ENCODE results near the gene CCDC136.

CCDC136 gene

DNA sequence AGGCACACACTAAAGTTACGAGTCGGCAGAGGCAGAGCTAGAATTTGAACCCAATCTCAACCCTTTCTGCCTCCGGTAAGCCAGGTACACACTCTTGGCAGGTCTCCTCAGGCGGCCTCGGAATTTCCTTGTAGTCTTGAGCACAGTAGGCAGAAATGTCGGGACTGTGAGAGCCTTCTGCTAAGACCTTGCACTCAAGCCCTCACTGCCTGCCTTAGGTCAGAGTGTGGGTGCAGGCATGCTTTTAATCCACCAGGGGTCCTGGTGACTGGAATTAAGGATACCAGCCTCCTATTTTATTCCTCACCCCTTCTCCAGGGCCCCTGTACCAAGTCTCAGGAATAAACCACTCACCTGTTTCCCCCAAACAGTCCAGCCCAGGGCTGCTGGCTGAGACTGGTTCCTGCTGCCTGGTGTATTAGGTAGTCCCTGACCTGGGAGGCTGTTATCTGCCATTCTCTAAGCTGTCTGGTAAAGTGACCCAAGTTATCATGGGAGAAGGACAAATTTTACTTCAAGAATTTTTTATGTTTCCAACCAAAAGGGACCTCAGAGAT is 71.7 kb downstream of the CCDC136 start:
- H3K27ac Mint-ChIP-seq = peak overlapping the region; percentile 93
- peaks cover 22% of the 10 kb centered on the region for H3K4me1 Mint-ChIP-seq (ENCODE audit: low read depth)
- H3K9me3 Mint-ChIP-seq = no peaks in the 10 kb centered on the region
- H3K4me3 Mint-ChIP-seq = peak overlapping the region; percentile 93
- H3K27me3 Mint-ChIP-seq = no peaks in the 10 kb centered on the region
- H3K36me3 Mint-ChIP-seq (ENCODE audit: low read depth) = peaks cover 16% of the 10 kb centered on the region

DNA sequence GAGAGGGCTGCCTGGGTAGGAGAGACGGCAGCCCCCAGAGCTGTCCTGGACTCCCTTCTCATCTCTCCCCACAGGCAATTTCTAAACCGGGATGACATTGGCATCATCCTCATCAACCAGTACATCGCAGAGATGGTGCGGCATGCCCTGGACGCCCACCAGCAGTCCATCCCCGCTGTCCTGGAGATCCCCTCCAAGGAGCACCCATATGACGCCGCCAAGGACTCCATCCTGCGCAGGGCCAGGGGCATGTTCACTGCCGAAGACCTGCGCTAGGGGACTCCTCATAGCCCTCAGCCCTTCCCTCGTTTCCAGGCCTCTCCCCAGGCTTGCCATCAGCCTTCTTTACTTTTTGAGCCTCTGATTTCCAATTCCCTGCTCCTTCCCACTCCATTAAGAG is 73.5 kb downstream of the CCDC136 start:
- H3K27me3 Mint-ChIP-seq = peaks cover 4% of the 10 kb centered on the region
- peaks cover 16% of the 10 kb centered on the region for H3K36me3 Mint-ChIP-seq (ENCODE audit: low read depth)
- no peaks in the 10 kb centered on the region for H3K9me3 Mint-ChIP-seq
- H3K27ac Mint-ChIP-seq = no peak overlapping the region
- H3K4me3 Mint-ChIP-seq = no peak overlapping the region
- H3K4me1 Mint-ChIP-seq (ENCODE audit: low read depth) = peaks cover 26% of the 10 kb centered on the region

DNA sequence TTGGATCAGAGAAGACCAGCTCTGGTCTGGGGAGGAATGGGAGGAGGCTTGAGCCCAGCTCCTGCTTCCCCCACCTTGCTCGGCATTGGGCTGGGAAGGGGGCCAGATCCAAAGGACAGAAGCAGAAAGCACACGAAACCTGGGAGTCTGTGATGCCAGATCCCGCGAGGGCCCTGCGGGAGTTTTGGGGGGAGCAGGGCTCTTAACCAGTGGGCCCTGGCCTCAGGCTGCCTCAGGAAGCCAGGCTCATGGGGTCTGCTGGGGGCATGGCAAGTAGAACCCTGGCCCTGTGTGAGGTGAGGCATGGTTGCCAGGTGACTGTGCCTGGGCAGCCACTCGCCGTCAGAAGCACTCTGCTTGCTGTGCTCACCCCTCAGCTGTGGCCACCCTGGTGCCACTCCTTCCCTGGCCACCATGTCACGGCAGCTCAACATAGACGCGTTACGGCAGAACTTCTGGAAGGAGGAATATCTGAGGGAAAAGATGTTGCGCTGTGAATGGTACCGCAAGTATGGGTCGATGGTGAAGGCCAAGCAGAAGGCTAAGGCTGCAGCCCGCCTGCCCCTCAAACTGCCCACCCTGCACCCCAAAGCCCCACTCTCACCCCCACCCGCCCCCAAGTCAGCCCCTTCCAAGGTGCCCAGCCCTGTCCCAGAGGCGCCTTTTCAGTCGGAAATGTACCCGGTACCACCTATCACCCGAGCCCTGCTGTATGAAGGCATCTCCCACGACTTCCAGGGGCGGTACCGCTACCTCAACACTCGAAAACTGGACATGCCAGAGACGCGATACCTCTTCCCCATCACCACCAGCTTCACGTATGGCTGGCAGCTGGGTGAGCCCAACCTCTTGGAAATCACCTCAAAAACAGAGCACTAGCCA is 74.5 kb downstream of the CCDC136 start:
- H3K4me1 Mint-ChIP-seq (ENCODE audit: low read depth) = peaks cover 29% of the 10 kb centered on the region
- H3K27me3 Mint-ChIP-seq = peaks cover 5% of the 10 kb centered on the region
- H3K4me3 Mint-ChIP-seq = no peak overlapping the region
- peaks cover 16% of the 10 kb centered on the region for H3K36me3 Mint-ChIP-seq (ENCODE audit: low read depth)
- no peak overlapping the region for H3K27ac Mint-ChIP-seq
- no peaks in the 10 kb centered on the region for H3K9me3 Mint-ChIP-seq

DNA sequence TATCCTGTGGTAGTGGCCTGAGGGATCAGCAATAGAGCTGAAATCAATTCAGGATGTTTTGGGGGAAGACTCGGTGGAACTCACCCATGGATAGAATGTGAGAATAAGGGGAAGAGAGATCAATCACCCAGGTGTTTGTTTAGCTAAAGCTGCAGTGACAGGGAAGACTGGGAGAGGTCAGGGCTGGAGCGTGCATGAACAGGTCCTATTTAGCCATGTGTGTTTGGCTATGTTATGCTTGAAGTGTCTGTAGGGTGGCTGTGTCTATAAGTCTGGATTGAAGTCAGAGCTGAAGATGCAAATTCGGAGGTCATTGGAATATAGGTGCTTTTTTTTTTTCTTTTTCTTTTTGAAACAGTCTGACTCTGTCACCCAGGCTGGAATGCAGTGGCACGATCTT is 75.5 kb downstream of the CCDC136 start:
- H3K27ac Mint-ChIP-seq = no peak overlapping the region
- H3K27me3 Mint-ChIP-seq = peaks cover 5% of the 10 kb centered on the region
- H3K4me3 Mint-ChIP-seq = no peak overlapping the region
- H3K36me3 Mint-ChIP-seq (ENCODE audit: low read depth) = peaks cover 16% of the 10 kb centered on the region
- peaks cover 26% of the 10 kb centered on the region for H3K4me1 Mint-ChIP-seq (ENCODE audit: low read depth)
- no peaks in the 10 kb centered on the region for H3K9me3 Mint-ChIP-seq

DNA sequence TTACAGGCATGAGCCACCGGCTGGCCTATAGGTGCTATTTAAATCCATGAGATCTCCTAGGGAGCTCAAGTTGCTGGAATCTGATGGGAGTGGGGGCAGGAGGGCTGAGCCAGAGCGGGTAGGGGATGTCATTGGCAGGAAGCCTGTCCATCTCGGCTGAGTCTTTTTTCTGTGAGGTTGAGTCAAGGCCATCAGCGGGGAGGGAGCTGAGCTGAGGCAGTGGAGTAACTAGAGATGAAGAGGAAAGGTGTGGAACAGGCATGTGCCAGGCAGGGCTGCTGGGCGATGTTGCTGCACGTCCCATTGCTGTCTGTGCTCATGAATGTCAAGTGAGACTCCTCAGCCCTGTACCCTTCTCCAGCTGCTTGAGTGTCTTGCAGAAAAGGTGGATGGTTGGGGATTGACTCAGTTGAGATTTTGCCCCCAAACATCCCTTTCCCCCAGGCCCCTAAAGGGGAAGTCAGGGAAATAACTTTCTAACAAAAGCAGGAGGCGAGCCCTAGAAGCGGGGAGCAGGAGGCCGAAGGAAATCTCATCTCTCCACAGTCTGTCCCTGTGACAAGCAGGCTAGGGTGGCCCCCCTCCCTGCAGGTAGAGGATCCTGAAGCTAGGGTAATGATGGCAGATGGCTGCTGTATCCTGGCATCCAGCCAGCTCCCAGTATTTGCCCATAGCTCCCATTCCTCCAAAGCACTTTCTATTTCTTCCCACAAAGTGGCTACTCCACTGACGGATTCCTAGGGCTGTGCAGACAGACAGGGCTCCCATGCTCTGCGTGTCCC is 76.3 kb downstream of the CCDC136 start:
- Mint-ChIP-seq H3K4me1 (ENCODE audit: low read depth) (peaks cover 21% of the 10 kb centered on the region), H3K27ac (no peak overlapping the region), H3K4me3 (peak overlapping the region; percentile 58), H3K9me3 (no peaks in the 10 kb centered on the region), H3K27me3 (peaks cover 5% of the 10 kb centered on the region), H3K36me3 (ENCODE audit: low read depth) (peaks cover 12% of the 10 kb centered on the region)

DNA sequence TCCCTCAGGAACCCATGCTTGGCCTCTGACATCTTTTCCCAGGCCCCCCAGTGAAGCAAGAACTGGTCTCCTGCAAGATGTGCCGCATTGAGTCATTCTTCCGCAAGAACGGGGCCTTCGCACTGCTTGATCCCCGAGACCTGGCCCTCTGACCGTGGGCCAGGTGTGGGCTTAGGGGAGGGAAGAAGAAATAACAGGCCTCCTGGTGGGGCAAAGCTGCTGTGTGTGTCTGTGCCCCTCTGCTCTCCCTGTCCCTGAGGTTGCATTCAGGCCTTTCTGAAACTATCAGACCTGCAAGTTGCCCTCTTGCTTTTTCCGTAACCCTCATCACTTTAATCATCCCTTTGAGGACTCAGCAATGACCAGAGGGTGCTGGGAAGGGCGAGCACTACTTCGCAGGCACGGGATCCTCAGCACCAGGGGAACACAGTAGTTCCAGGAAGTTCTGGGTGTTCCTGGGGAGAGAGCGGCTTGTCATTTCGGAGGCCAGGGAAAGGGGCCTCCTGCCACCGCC is 76.9 kb downstream of the CCDC136 start:
- Mint-ChIP-seq H3K27ac (no peak overlapping the region), H3K36me3 (ENCODE audit: low read depth) (peaks cover 12% of the 10 kb centered on the region), H3K4me1 (ENCODE audit: low read depth) (peaks cover 19% of the 10 kb centered on the region), H3K9me3 (no peaks in the 10 kb centered on the region), H3K27me3 (peaks cover 5% of the 10 kb centered on the region), H3K4me3 (peak overlapping the region; percentile 58)

DNA sequence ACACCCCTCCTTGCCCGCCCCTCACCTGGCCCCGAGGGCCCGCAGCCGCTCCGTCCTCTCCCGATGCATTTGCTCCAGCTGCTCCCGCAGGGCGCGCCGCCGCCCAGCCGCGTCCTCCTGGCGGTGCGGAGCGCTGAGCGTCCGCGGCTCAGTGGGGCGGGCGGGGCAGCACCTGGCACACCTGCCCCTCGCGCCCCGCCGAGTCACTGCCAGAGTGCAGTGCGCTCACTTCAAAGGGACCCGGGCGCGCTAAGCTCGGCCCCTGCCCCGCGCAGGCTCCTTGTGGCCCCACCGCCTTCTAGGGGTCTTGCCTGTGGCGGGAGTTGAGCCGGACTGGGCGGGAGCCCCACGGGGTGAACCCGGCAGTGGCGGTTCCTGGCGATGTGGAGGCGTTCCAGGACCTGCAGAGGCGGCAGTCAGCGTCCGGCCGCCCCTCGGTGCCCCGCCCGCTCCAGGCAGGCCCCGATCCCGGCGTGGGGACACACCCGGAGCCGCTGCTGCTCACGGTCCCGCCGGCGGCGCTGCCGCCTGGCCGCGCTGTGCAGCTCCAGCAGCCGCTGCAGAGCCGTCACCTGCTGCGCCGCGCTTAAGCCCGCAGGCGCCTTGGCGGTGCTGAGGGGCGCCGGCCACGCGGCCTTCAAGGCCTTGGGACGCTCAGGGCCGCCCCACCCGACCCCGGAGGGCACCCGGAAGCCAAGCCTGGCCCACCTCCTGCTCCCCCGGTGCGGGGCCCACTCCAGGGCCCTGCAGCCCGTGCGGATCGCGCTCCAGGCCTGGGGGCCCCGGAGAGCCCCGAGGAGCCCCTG is 77.6 kb downstream of the CCDC136 start:
- Mint-ChIP-seq H3K4me1 (ENCODE audit: low read depth) (peaks cover 16% of the 10 kb centered on the region), H3K4me3 (no peak overlapping the region), H3K27ac (no peak overlapping the region), H3K27me3 (peaks cover 5% of the 10 kb centered on the region), H3K9me3 (no peaks in the 10 kb centered on the region), H3K36me3 (ENCODE audit: low read depth) (peaks cover 12% of the 10 kb centered on the region)

DNA sequence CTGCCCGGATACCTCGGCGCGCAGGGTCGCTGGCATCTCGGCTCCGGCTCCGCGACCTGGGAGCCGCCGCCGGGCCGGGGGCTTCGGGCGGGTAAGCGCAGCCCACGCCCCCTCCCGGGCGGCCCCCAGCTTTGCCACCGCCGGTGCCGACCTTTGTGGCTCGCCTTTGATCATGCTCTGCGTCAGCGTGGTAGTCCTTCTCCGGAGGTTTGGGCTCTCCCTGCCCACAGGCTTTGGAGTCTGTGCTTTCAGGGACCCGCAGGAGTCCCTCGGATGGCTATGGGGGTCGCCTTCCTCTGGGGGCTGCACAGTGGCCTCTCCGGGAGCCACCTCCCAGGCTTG is 78.1 kb downstream of the CCDC136 start:
- Mint-ChIP-seq H3K27me3 (peaks cover 5% of the 10 kb centered on the region), H3K36me3 (ENCODE audit: low read depth) (peaks cover 10% of the 10 kb centered on the region), H3K4me3 (peak overlapping the region; percentile 60), H3K27ac (no peak overlapping the region), H3K9me3 (no peaks in the 10 kb centered on the region), H3K4me1 (ENCODE audit: low read depth) (peaks cover 11% of the 10 kb centered on the region)

DNA sequence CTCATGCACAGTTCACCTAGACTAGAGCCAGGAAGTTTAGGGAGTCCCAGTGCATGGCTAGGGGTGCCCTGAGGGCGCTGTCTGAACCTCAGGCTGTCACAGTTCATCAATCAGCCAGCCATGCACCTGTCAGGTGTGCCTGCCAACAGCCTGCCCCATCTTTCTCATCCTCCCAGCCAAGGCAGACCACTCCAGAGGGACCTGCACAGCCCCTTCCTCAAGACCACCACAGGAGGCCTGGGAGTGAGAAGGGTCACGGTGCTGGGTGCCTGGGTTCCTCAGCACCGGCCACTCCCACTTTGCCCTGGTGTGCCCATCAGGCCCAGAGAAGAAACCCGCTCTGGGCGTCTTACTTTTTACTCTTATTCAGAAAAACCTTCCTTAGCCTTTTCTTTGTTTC is 79.3 kb downstream of the CCDC136 start:
- Mint-ChIP-seq H3K4me3 (peak overlapping the region; percentile 60), H3K27me3 (peaks cover 5% of the 10 kb centered on the region)

More for the DNA sequence above, 79.3 kb downstream of the CCDC136 start:
- H3K27ac Mint-ChIP-seq = no peak overlapping the region
- H3K9me3 Mint-ChIP-seq = no peaks in the 10 kb centered on the region
- H3K36me3 Mint-ChIP-seq (ENCODE audit: low read depth) = no peaks in the 10 kb centered on the region
- peaks cover 7% of the 10 kb centered on the region for H3K4me1 Mint-ChIP-seq (ENCODE audit: low read depth)
